GM12873 (cell line): Measurements from ENCODE around the gene OTUD1.

Experiments
- CTCF ChIP-seq: IDR thresholded peaks from 2 replicates; pipeline ENCODE4 v1.5.1; 2012; ENCODE audit warnings: low read depth, mild to moderate bottlenecking, moderate library complexity, low read length, control low read depth; ENCODE audit not compliant: insufficient read depth; ENCODE audit errors: missing control alignments

OTUD1 gene

DNA sequence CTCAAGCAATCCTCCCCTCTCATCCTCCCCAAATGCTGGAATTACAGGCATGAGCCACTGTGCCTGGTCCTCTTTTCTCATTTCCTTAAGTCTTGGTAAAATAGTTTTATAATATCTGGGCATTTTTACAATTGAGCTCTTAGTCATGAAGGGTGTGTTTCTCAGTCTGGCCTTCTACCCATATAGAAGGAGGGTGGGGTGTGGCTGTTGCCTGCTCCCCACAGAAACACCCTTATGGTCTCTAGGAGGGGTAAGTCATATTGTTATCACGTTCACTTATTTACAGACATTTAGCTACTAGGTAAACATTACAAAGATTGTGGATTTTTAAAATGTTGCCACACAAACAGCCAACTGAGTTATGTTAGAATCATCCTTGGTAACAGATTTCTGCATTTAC is 6.7 kb upstream of the OTUD1 start:
- no peak for TF ChIP-seq CTCF

GRCh38 chr10:23432639-23433038 is 6.2 kb upstream of the OTUD1 start:
- no peak for TF ChIP-seq CTCF

GRCh38 chr10:23433701-23434100 is 5.2 kb upstream of the OTUD1 start:
- TF ChIP-seq CTCF, result no peak

- no peak for TF ChIP-seq CTCF
Observed at GRCh38 chr10:23435378-23435777, 3.5 kb upstream of the OTUD1 start.

DNA sequence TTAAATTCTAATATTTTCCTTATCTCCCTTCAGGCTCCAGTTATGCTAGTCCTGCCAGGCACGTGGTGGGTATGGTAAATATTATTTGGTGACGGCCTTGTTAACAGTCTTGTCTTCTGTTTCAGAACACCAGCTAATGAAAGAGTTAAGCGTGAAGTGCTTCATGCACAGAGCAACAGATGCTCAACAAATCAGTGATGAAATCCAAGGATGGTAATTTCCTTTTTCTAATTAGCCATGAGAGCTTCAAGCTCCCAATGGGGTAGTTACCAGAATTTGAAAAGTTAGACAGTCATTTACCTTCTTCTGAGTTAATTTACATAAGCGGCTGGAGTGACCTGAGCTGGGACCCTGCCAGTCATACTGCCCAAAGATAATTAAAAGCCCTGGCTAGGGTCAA is 1.9 kb upstream of the OTUD1 start:
- no peak for TF ChIP-seq CTCF

DNA sequence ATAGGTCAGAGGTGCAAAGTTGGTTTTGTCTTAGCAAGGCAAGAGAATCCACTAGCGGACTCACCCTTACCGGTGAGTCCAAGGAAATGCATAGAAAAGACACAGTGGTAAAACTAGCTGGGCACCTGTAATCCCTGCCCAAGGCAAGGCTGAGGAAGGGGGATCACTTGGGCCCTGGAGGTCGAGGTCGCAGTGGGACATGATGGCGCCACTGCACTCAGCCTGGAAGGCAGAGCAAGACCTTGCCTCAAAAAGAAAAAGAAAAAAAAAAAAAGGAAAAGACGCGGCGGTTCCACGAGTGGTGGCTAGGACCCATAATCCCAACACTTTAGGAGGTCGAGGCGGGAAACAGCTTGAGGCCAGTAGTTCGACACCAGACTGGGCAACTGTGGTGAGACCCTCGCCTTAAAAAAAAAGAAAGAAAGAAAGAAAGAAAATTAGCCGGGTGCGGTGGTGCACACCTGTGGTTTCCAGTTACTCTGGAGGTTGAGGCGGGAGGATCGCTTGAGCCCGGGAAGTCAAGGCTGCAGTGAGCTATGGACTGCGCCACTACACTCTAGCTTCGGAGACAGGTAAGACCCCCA is 820 bp upstream of the OTUD1 start:
- no peak for TF ChIP-seq CTCF

DNA sequence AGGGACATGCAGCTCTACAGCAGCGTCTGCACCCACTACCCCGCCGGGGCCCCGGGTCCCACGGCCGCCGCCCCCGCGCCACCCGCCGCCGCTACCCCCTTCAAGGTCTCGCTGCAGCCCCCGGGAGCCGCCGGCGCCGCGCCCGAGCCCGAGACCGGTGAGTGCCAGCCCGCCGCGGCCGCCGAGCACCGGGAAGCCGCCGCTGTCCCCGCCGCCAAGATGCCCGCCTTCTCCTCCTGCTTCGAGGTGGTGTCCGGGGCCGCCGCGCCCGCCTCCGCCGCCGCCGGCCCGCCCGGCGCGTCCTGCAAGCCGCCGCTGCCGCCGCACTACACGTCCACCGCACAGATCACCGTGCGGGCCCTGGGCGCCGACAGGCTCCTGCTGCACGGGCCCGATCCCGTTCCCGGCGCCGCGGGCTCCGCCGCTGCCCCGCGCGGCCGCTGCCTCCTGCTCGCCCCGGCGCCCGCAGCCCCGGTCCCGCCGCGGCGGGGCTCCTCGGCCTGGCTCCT is 631 bp downstream of the OTUD1 start:
- TF ChIP-seq CTCF, result no peak
